Fibroblast of lung (primary cell): ENCODE results near the gene EYA3. TPM values are rescaled to one million over a fixed set of nuclear protein-coding genes. Genes with fewer than 3 reads are reported as not detected.

Experiments
- DNase-seq, 2 donors: peaks; one replicate each; pipeline versions ENCODE4 v3.0.0 to v3.0.0-alpha.2; 2010; ENCODE audit warnings: low read depth in 2 of 2
- H2AFZ ChIP-seq: 2 replicates; pipeline ENCODE4 v1.5.1; 2012; ENCODE audit warnings: low read length, control low read depth, inconsistent platforms
- H3K27ac ChIP-seq: 2 replicates; pipeline ENCODE4 v1.5.1; 2011; ENCODE audit warnings: low read length, control low read depth; ENCODE audit not compliant: insufficient read depth
- H3K27me3 ChIP-seq: 2 replicates; pipeline ENCODE4 v1.5.1; 2011; ENCODE audit warnings: mild to moderate bottlenecking, low read length; ENCODE audit not compliant: control insufficient read depth, insufficient read depth
- H3K36me3 ChIP-seq: 2 replicates; pipeline ENCODE4 v1.5.1; 2011; ENCODE audit warnings: low read length; ENCODE audit not compliant: control insufficient read depth, insufficient read depth
- H3K4me1 ChIP-seq: 2 replicates; pipeline ENCODE4 v1.5.1; 2011; ENCODE audit warnings: low read length; ENCODE audit not compliant: control insufficient read depth, insufficient read depth; ENCODE audit errors: extremely low read depth
- H3K4me2 ChIP-seq: 2 replicates; pipeline ENCODE4 v1.5.1; 2011; ENCODE audit warnings: low read length, control low read depth; ENCODE audit not compliant: insufficient read depth; ENCODE audit errors: extremely low read depth
- H3K4me3 ChIP-seq, 4 experiments: fragments of 200-600 bp in 1 of 4; sonication (generic) in 1 of 4; replicated peaks in 1 of 4; 2 replicates each; pipeline ENCODE4 v1.5.1; 2011 to 2016; ENCODE audit warnings: low read length in 4 of 4, low read depth in 3 of 4, mild to moderate bottlenecking in 3 of 4, control low read depth in 2 of 4, inconsistent platforms in 1 of 4, mixed read lengths in 1 of 4; ENCODE audit not compliant: insufficient read depth in 1 of 4; ENCODE audit errors: control extremely low read depth in 1 of 4
- H3K79me2 ChIP-seq: 2 replicates; pipeline ENCODE4 v1.5.1; 2012; ENCODE audit warnings: mild to moderate bottlenecking, low read length, inconsistent platforms; ENCODE audit not compliant: control insufficient read depth, insufficient read depth
- H3K9ac ChIP-seq: 2 replicates; pipeline ENCODE4 v1.5.1; 2011; ENCODE audit warnings: mild to moderate bottlenecking, low read length, control low read depth; ENCODE audit not compliant: insufficient read depth
- H3K9me3 ChIP-seq: 2 replicates; pipeline ENCODE4 v1.5.1; 2012; ENCODE audit warnings: low read depth, low read length; ENCODE audit not compliant: control insufficient read depth, insufficient read depth
- H4K20me1 ChIP-seq: 2 replicates; pipeline ENCODE4 v1.5.1; 2011; ENCODE audit warnings: low read length; ENCODE audit not compliant: control insufficient read depth, insufficient read depth; ENCODE audit errors: extremely low read depth
- CTCF ChIP-seq, 2 donors: IDR thresholded peaks in 1 of 2; conservative IDR thresholded peaks in 1 of 2; 1 replicate in 1 of 2; 2 replicates in 1 of 2; pipeline ENCODE4 v1.5.1; 2011 to 2012; ENCODE audit warnings: low read length in 2 of 2, control low read depth in 1 of 2, inconsistent platforms in 1 of 2, low read depth in 1 of 2, mild to moderate bottlenecking in 1 of 2
- EZH2 ChIP-seq: IDR thresholded peaks from 2 replicates; pipeline ENCODE4 v1.5.1; 2012; ENCODE audit warnings: low read length, control low read depth, mild to moderate bottlenecking; ENCODE audit errors: missing control alignments
- polyA plus RNA-seq, 2 donors: library from polyadenylated mRNA; depleted of rRNA in 1 of 2; stranded (reverse) in 1 of 2; unstranded in 1 of 2; fragments of >200 nt; gene quantifications; 2 replicates each; pipeline ENCODE4 v1.2.1, GENCODE V29; 2011 to 2012; ENCODE audit warnings: missing spikeins in 1 of 2
- total RNA-seq: library from RNA; depleted of rRNA; stranded (reverse); fragments of >200 nt; gene quantifications from 2 replicates; pipeline ENCODE4 v1.2.1, GENCODE V29; 2014

Gene EYA3
- total and polyA plus RNA-seq, 2 donors (not counting 1 experiment from before 2014, with no cell fraction given) = 11.2 to 17.5 TPM

- no peaks in the 10 kb centered on the region for H3K36me3 ChIP-seq
- no peak for DNase-seq
- H3K4me2 ChIP-seq = no peak overlapping the region
- H3K9ac ChIP-seq = no peak overlapping the region
- H3K4me1 ChIP-seq = no peaks in the 10 kb centered on the region
- no peaks in the 10 kb centered on the region for H4K20me1 ChIP-seq
- H3K27me3 ChIP-seq = peaks cover 5% of the 10 kb centered on the region
- no peak overlapping the region for H3K4me3 ChIP-seq
- no peaks in the 10 kb centered on the region for H3K9me3 ChIP-seq
- H3K79me2 ChIP-seq = no peaks in the 10 kb centered on the region
- no peak overlapping the region for H3K27ac ChIP-seq
- H2AFZ ChIP-seq = no peak overlapping the region
- no peak for TF ChIP-seq EZH2
These were observed 143.4 kb downstream of the EYA3 start for GRCh38 chr1:27945020-27945419.

GRCh38 chr1:27941671-27942540 lies 146.5 kb downstream of the EYA3 start:
- H2AFZ ChIP-seq = no peak overlapping the region
- H3K9ac ChIP-seq = no peak overlapping the region
- H4K20me1 ChIP-seq = no peaks in the 10 kb centered on the region
- H3K4me3 ChIP-seq = no peak overlapping the region
- H3K9me3 ChIP-seq = no peaks in the 10 kb centered on the region
- H3K79me2 ChIP-seq = no peaks in the 10 kb centered on the region
- no peaks in the 10 kb centered on the region for H3K36me3 ChIP-seq
- H3K4me1 ChIP-seq = no peaks in the 10 kb centered on the region
- H3K27ac ChIP-seq = no peak overlapping the region
- H3K27me3 ChIP-seq = no peaks in the 10 kb centered on the region
- TF ChIP-seq EZH2 (no peak), CTCF (conservative IDR thresholded peaks at IDR 0.05 in 1 of 2, IDR thresholded peaks at IDR 0.05 in 1 of 2; ENCODE audit: low read depth in 1 of 2, low read length in 2 of 2) (no peak)
- DNase-seq = no peak
- no peak overlapping the region for H3K4me2 ChIP-seq

- no peaks in the 10 kb centered on the region for H3K4me1 ChIP-seq
- no peaks in the 10 kb centered on the region for H4K20me1 ChIP-seq
- H3K79me2 ChIP-seq = no peaks in the 10 kb centered on the region
- TF ChIP-seq CTCF (conservative IDR thresholded peaks at IDR 0.05 in 1 of 2, IDR thresholded peaks at IDR 0.05 in 1 of 2; ENCODE audit: low read depth in 1 of 2, low read length in 2 of 2) = no peak
- TF ChIP-seq EZH2 = no peak
- H3K9ac ChIP-seq = no peak overlapping the region
- H2AFZ ChIP-seq = no peak overlapping the region
- no peaks in the 10 kb centered on the region for H3K36me3 ChIP-seq
- DNase-seq = no peak
- no peak overlapping the region for H3K4me2 ChIP-seq
- peaks cover 1% of the 10 kb centered on the region for H3K27me3 ChIP-seq
- no peak overlapping the region for H3K4me3 ChIP-seq
- H3K27ac ChIP-seq = no peak overlapping the region
- no peaks in the 10 kb centered on the region for H3K9me3 ChIP-seq
These were observed 147.4 kb downstream of the EYA3 start for GRCh38 chr1:27940870-27941560.
